GM12892 (cell line): ENCODE measurements around the gene P2RX3.

Source experiments
- POLR2A ChIP-seq: IDR thresholded peaks from 2 replicates; pipeline ENCODE4 v1.6.1; 2011; ENCODE audit warnings: low read depth, low read length, control low read depth
- POLR2AphosphoS5 ChIP-seq: IDR thresholded peaks from 2 replicates; pipeline ENCODE4 v1.6.1; 2011; ENCODE audit warnings: low read depth, low read length, control low read depth
- TAF1 ChIP-seq: IDR thresholded peaks from 2 replicates; pipeline ENCODE4 v1.6.1; 2011; ENCODE audit warnings: low read depth, mild to moderate bottlenecking, control low read depth, low read length, borderline replicate concordance

DNA sequence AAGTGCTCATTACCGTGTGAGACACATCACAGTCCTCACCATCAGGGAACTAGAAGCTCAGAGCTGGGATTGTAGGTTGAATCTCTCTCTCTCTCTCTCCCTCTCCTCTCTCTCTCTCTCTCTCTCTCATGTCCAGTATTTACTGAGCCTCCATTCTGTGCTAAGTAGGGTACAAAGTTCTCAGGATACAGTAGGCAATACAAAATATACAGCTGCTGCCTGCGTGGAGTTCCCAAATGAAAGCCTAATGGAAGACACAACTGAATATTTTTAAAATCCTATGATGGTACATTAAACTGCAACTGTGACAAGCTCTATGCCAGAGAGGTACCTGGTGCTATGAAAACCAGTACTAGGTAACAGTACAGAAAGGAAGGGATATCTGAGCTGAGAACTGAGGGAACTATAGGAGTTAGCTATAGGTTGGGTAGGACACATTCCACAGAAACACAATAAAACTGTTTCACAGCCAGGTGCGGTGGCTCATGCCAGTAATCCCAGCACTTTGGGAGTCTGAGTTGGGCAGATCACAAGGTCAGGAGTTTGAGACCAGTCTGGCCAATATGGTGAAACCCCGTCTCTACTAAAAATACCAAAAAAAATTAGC is 61.9 kb downstream of the P2RX3 start:
- TF ChIP-seq POLR2A: no peak
- no peak for TF ChIP-seq POLR2AphosphoS5
- TF ChIP-seq TAF1: no peak
